Femur (tissue), 1 donor: ENCODE data around the gene NFAT5.
A peak's percentile ranks its signal among the peaks of the same experiment; 100 is the strongest.
"Not testable (repeated sequence)": the region's sequence is repeated elsewhere in the genome, so short reads cannot be mapped to it uniquely, and the experiment has no call there.

Experiments used
- DNase-seq: peaks from one replicate; pipeline ENCODE4 v3.0.0-alpha.2; 2017

NFAT5 gene

GRCh38 chr16:69707920-69708683 lies 142.3 kb downstream of the NFAT5 start:
- DNase-seq, result no peak

GRCh38 chr16:69709456-69710084 lies 143.8 kb downstream of the NFAT5 start:
- no peak for DNase-seq

GRCh38 chr16:69711115-69711740 lies 145.5 kb downstream of the NFAT5 start:
- DNase-seq, result peak; percentile 27

- DNase-seq, result no peak
Observed at GRCh38 chr16:69712277-69712676, 146.5 kb downstream of the NFAT5 start.

- DNase-seq, result no peak
Observed at GRCh38 chr16:69712914-69713581, 147.3 kb downstream of the NFAT5 start.

GRCh38 chr16:69717066-69717465 lies 151.3 kb downstream of the NFAT5 start:
- DNase-seq, result no peak

- DNase-seq, result no peak
Observed at GRCh38 chr16:69718111-69718764, 152.5 kb downstream of the NFAT5 start.

- no peak for DNase-seq
Observed at GRCh38 chr16:69720822-69721430, 155.2 kb downstream of the NFAT5 start.

GRCh38 chr16:69721441-69721957 lies 155.7 kb downstream of the NFAT5 start:
- DNase-seq, result no peak

GRCh38 chr16:69724414-69724873 lies 158.7 kb downstream of the NFAT5 start:
- DNase-seq, result no peak

- DNase-seq, result no peak
Observed at GRCh38 chr16:69724981-69725479, 159.3 kb downstream of the NFAT5 start.

- no peak for DNase-seq
Observed at GRCh38 chr16:69725480-69726312, 159.9 kb downstream of the NFAT5 start.

GRCh38 chr16:69726313-69727060 lies 160.7 kb downstream of the NFAT5 start, which contains the start of gene NQO1:
NQO1 (minus strand) TSS chr16:69726560; CDS start chr16:69726439, 121 bp downstream.
- DNase-seq, result peak; percentile 93

GRCh38 chr16:69727916-69728270 lies 162.1 kb downstream of the NFAT5 start:
- no peak for DNase-seq

- not testable (repeated sequence) for DNase-seq
Observed at GRCh38 chr16:69729030-69729429, 163.3 kb downstream of the NFAT5 start.

GRCh38 chr16:69731280-69731679 lies 165.5 kb downstream of the NFAT5 start:
- DNase-seq, result not testable (repeated sequence)

- DNase-seq, result no peak
Observed at GRCh38 chr16:69732101-69732500, 166.3 kb downstream of the NFAT5 start.

GRCh38 chr16:69741519-69741918 lies 175.8 kb downstream of the NFAT5 start:
- no peak for DNase-seq

- no peak for DNase-seq
Observed at GRCh38 chr16:69741951-69742904, 176.5 kb downstream of the NFAT5 start.
